ENCODE data around the gene C1QTNF5. TPM values are rescaled to one million over a fixed set of nuclear protein-coding genes. Genes with fewer than 3 reads are reported as not detected.

C1QTNF5 gene
- total RNA-seq, 1 experiment from 2014 or later = 0.33 TPM

DNA sequence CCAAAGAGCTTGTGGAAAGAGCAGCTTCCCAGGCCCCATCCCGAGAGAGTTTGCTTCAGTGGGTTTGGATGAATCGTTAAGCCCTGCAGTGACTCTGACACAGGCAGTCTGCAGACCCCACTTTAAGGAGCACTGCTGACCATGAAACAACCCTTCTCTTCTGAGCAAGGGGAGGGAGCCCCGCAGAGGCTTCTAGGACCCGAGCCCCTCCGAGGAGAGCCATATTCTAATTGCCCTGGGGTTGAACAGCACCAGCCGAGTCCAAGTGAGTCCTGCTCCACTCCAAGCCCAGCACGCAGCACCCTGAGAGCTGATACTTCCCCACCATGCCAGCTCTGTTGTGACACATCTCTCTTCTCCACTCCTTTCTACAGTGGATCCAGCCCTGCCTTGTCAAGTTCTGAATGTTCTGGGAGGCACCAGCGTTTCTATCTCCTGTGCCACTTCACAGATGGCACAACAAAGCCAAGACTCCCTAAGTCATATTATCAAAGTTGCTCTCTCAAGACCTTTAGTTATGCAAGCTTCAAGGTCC lies 30.5 kb upstream of the C1QTNF5 start:
- H3K14ac ChIP-seq (ENCODE audit: insufficient read depth, low read length) = no peak overlapping the region
- H3K4me2 ChIP-seq (ENCODE audit: insufficient read depth, insufficient read length, low read length) = no peak overlapping the region
- no peak overlapping the region for H4K91ac ChIP-seq (ENCODE audit: insufficient read length, low read depth, low read length)
- Mint-ChIP-seq H3K36me3 (ENCODE audit: insufficient read depth in 1 of 3, low read depth in 3 of 3) (peaks cover 0 to 5% (median 0%) of the 10 kb centered on the region in 3 experiments; a peak in 3 of 7 replicates), H3K27ac (no peak overlapping the region; a peak in 1 of 7 replicates), H3K9me3 (no peaks in the 10 kb centered on the region), H3K4me3 (no peak overlapping the region; a peak in 1 of 5 replicates), H3K4me1 (peaks cover 62 to 70% of the 10 kb centered on the region in 2 experiments), H3K27me3 (ENCODE audit: low read depth) (peaks cover 32% of the 10 kb centered on the region)
- no peak overlapping the region for H3K9ac ChIP-seq (ENCODE audit: extremely low read depth, insufficient read length, low read length)
- no peak overlapping the region for H2BK12ac ChIP-seq (ENCODE audit: insufficient read length, low read depth, low read length)
- no peak overlapping the region for H2BK5ac ChIP-seq (ENCODE audit: insufficient read length, low read length)
- H2BK15ac ChIP-seq (ENCODE audit: low read depth, low read length) = no peak overlapping the region
- H2AK5ac ChIP-seq (ENCODE audit: insufficient read length, low read length) = no peak overlapping the region
- H3K4ac ChIP-seq (ENCODE audit: low read depth, low read length) = no peak overlapping the region
- H4K20me1 ChIP-seq (ENCODE audit: control insufficient read depth, insufficient read depth, insufficient read length) = no peaks in the 10 kb centered on the region
- no peaks in the 10 kb centered on the region for H3K23me2 ChIP-seq (ENCODE audit: insufficient read length, low read depth, low read length, poor library complexity, severe bottlenecking)
- no peak for DNase-seq
- no peak overlapping the region for H2AFZ ChIP-seq (ENCODE audit: low read length)
- no peaks in the 10 kb centered on the region for H3K27me3 ChIP-seq (ENCODE audit: insufficient read depth, low read length)
- TF ChIP-seq, protein P1, sequence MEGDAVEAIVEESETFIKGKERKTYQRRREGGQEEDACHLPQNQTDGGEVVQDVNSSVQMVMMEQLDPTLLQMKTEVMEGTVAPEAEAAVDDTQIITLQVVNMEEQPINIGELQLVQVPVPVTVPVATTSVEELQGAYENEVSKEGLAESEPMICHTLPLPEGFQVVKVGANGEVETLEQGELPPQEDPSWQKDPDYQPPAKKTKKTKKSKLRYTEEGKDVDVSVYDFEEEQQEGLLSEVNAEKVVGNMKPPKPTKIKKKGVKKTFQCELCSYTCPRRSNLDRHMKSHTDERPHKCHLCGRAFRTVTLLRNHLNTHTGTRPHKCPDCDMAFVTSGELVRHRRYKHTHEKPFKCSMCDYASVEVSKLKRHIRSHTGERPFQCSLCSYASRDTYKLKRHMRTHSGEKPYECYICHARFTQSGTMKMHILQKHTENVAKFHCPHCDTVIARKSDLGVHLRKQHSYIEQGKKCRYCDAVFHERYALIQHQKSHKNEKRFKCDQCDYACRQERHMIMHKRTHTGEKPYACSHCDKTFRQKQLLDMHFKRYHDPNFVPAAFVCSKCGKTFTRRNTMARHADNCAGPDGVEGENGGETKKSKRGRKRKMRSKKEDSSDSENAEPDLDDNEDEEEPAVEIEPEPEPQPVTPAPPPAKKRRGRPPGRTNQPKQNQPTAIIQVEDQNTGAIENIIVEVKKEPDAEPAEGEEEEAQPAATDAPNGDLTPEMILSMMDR (conservative IDR thresholded peaks at IDR 0.05) = no peak
- no peak overlapping the region for H3K56ac ChIP-seq (ENCODE audit: insufficient read length, low read depth, low read length)
- no peak overlapping the region for H3K18ac ChIP-seq (ENCODE audit: insufficient read length, low read depth, low read length)
- H4K8ac ChIP-seq (replicated peaks; ENCODE audit: insufficient read length, low read depth, low read length) = no peak overlapping the region
- H4K5ac ChIP-seq (ENCODE audit: insufficient read length, low read depth, low read length) = no peak overlapping the region
- H2BK120ac ChIP-seq (ENCODE audit: low read depth, low read length, poor library complexity, severe bottlenecking) = no peak overlapping the region
- no peaks in the 10 kb centered on the region for H3K79me1 ChIP-seq (ENCODE audit: insufficient read depth, low read depth, low read length, poor library complexity, severe bottlenecking)
- no peaks in the 10 kb centered on the region for H3K79me2 ChIP-seq (ENCODE audit: insufficient read depth, low read length)
- no peak overlapping the region for H3K27ac ChIP-seq (ENCODE audit: insufficient read length, low read depth, low read length)
- H3K4me1 ChIP-seq (ENCODE audit: insufficient read depth, low read length) = peaks cover 2% of the 10 kb centered on the region; the same call in 1 of the 2 replicates
- whole genome bisulfite sequencing (ENCODE audit: extremely low coverage, insufficient read length, low lambda C conversion rate) = no CpG with 5 or more reads among the region's 8 CpGs
- H2BK20ac ChIP-seq (ENCODE audit: low read depth, low read length, poor library complexity, severe bottlenecking) = no peak overlapping the region
- no peak overlapping the region for H3K23ac ChIP-seq (ENCODE audit: insufficient read length, low read depth, low read length)
- no peak overlapping the region for H3T11ph ChIP-seq (ENCODE audit: low read length)
- H3K9me3 ChIP-seq (ENCODE audit: control insufficient read depth, low read depth, low read length) = no peaks in the 10 kb centered on the region

Measured in H9 (cell line).